SKM-1 (cell line): ENCODE results near the gene EDN2.

ENCODE experiments used
- DNase-seq: peaks from one replicate; lab custom pipeline; 2025; ENCODE audit not compliant: unreplicated experiment; lab: John Stamatoyannopoulos, UW

EDN2 gene

GRCh38 chr1:41500378-41500777 lies 15.9 kb upstream of the EDN2 start:
- no peak for DNase-seq

GRCh38 chr1:41499591-41499990 lies 15.1 kb upstream of the EDN2 start:
- DNase-seq = no peak

DNA sequence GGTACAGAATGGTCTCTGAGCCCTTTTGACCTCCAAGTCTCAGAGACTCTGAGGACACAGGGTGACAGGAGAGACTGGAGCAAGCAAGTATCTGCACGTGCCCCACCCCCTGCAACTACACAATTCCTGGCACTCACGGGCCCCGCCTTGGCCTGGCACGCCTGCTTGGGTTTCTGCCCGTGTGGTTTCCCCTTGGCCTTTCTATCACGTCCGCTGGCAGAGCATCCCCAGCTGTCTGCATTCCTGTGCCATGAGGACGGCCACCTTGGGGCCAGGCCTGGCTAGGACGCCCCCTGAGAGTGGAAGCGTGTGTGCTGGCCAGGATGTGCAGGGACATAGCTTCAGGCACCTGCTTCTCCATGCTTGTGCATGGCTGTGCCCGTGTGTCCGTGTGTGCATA lies 14.3 kb upstream of the EDN2 start:
- DNase-seq = no peak

- DNase-seq = no peak
Observed at GRCh38 chr1:41498391-41498790, 13.9 kb upstream of the EDN2 start.

DNA sequence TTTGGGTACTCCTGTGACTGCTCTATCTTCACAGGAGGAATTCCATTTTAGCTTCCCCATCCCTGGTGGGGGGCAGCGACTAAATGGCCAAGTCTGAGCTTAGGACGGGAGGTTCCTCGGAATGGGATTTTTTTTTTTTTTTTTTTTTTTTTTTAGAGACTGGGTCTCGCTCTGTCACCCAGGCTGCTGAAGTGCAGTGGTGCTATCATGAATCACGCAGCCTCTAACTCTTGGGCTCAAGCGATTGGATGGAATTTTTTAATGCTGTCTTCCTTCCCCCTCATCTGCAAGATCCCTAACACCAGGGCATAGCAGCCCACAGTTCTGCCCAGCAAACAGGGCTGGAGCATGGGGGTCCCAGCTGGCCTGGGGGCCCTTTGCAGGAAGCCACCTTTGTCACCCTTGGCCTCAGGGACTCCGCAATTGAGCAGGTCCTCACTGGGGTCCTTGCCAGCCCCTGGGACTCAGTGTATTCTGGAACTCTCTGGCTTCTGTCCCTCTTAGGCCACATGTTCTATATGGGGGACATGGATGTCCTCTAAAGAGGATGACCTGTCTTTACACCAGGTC lies 13.1 kb upstream of the EDN2 start:
- DNase-seq = no peak

GRCh38 chr1:41497056-41497440 lies 12.6 kb upstream of the EDN2 start:
- DNase-seq = no peak

GRCh38 chr1:41496080-41497055 lies 11.9 kb upstream of the EDN2 start:
- no peak for DNase-seq

DNA sequence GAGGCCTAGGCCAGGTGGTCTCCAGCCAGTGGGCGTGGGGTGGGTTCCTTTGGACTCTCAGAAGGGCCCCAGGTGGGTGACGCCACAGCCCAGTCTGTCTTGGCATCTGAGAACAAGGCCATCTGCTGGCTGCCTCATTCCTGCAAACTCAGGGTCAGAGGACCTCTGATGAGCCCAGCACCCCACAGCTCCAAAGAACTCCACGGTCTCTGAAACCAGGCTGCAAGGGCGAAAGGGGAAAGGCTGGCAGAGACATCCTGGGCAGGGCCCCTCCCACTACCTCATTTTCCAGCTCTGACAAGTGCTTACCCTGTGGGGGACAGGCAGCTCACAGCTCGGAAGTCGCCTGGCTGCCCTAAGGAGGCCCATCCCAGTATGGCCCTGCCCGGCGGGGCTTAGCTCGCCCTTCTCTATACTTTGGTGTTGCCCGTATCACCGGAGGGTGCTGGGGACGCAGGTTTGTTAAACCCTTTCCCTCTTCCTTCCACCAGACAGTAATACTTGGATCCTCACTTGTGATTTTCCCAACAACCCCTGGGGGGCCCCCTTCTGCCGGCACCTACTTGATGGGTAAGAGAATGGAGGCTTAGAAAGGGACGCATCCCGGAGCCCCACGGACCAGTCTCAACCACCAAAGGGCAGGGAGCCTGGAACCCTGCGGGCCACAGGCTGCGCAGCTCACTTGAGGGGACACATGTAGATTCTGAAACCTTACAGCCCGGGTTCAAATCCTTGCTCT lies 10.9 kb upstream of the EDN2 start:
- no peak for DNase-seq

GRCh38 chr1:41494351-41495209 lies 10.1 kb upstream of the EDN2 start:
- DNase-seq = no peak

DNA sequence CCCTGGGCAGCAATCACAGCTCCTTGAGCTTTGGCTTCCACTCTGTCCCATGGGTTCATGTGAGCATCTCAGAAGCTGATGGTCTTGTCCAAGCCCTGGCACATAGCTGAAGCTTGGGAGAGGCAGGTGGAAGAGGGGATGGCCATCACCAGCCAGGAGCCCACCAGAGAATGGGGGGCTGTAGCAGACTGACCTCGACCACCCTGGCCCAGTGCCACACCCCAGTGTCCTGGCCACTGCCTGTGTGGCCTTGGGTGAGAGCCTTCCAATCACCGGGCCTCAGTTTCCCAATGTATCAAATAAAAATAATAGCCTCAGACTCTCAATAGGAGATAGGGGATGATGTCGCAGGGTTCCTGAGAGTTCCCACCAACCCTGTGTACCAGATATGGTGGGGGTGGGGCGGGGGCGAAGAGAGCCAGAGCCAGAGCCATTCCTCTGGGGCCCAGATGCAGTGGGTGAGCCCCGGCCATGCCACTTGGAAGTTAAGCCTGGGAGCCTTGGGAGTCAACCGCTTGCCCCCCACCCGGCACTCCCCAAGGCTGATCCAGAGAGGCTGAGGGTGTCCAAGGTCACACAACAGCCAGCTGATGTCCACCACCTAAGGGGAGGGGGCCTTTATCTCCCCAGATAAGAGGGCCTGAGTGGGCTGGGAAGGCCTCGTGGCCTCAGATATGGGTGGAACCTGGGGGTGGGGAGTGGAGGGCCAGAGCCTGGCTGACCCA lies 9.3 kb upstream of the EDN2 start:
- no peak for DNase-seq

- DNase-seq = no peak
Observed at GRCh38 chr1:41493117-41493536, 8.6 kb upstream of the EDN2 start.

GRCh38 chr1:41492341-41492848 lies 7.9 kb upstream of the EDN2 start:
- no peak for DNase-seq

- DNase-seq = no peak
Observed at GRCh38 chr1:41490911-41491310, 6.4 kb upstream of the EDN2 start.

GRCh38 chr1:41489561-41489960 lies 5.1 kb upstream of the EDN2 start:
- DNase-seq = no peak

- no peak for DNase-seq
Observed at GRCh38 chr1:41488040-41488951, 3.8 kb upstream of the EDN2 start.

- peak; percentile 34 for DNase-seq
Observed at GRCh38 chr1:41487126-41488039, 2.9 kb upstream of the EDN2 start.

DNA sequence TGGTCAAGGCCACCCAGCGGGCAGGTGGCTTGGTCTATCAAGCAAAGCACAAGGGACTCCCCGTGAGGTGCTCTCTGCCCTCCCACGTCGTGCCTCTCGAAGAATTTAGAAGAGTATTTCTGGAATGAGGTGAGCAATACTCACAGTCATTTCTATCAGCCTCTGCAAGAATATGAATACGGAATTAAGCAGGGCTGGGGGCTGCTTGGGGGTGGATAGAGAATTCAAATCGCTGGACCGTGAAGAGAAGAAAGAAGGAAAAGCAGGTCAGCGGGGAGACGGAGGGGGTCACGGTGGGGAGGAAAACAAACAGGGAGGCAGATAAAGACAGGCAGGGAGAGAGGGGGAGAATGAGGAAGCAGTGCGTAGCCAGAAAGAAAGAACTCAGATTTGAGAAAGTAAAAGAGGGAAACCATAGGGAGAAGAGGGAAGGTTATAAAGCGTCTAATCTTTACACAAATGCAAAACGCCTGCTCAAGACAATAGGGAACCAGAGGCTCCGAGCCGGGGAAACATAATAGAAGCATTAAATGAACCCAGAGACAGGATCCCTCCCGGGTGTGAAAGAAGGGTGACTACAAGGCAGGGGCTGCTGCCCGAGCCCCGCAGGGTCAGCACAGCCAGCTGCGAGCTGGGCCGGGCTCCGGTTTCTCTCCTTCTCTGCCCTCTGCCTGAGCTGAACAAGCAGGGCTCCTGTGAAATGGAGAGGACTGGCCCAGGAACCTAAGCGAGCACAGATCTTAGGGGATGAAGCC lies 2.1 kb upstream of the EDN2 start:
- DNase-seq = no peak
